Peyer's patch (tissue), 4 donors: Measurements from ENCODE around the gene TAP2.

Experiments used
- POLR2A ChIP-seq, 2 donors: fragments of 450-650 bp; IDR thresholded peaks; one replicate each; pipeline ENCODE4 v1.5.1; 2017; ENCODE audit warnings: antibody characterized with exemption in 2 of 2, mild to moderate bottlenecking in 2 of 2, moderate library complexity in 2 of 2
- TF ChIP-seq, protein P1 (sequence below), 6 experiments: fragments of 450-650 bp in 4 of 6; fragments of 200-600 bp in 2 of 6; sonication (generic) in 1 of 6; IDR thresholded peaks; one replicate each; pipeline ENCODE4 v1.5.1; 2017 to 2019; ENCODE audit warnings: antibody characterized with exemption in 6 of 6, mild to moderate bottlenecking in 3 of 6, moderate library complexity in 1 of 6

DNA sequence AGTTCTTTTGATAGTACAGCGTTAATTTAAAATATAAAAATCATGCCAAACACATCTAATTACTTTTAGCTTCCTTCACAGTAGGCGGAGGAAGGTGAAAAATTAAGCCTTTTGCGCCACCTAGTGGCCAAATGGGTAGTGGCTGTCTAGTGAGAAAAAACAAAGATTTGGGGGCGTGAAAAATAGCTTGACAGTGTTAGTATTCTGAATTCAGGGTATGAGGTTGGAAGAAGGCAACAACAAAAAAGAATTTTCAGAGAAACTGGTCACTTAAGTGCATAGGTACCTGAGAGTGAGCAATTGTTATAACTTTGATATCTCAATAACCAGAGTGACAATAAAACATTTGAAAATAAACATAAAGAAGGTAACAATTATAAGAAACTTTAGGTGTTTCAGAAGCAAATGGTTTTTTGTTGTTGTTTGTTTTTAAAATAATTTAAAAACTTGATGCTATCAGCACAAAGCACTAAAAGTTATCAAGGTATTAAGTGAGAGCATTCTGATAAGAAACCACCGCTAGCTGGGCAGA, 29.8 kb upstream of the TAP2 start:
- TF ChIP-seq, protein P1, sequence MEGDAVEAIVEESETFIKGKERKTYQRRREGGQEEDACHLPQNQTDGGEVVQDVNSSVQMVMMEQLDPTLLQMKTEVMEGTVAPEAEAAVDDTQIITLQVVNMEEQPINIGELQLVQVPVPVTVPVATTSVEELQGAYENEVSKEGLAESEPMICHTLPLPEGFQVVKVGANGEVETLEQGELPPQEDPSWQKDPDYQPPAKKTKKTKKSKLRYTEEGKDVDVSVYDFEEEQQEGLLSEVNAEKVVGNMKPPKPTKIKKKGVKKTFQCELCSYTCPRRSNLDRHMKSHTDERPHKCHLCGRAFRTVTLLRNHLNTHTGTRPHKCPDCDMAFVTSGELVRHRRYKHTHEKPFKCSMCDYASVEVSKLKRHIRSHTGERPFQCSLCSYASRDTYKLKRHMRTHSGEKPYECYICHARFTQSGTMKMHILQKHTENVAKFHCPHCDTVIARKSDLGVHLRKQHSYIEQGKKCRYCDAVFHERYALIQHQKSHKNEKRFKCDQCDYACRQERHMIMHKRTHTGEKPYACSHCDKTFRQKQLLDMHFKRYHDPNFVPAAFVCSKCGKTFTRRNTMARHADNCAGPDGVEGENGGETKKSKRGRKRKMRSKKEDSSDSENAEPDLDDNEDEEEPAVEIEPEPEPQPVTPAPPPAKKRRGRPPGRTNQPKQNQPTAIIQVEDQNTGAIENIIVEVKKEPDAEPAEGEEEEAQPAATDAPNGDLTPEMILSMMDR (IDR thresholded peaks at IDR 0.05) = peak; percentile 94 to 99 (median 98)
- TF ChIP-seq POLR2A (IDR thresholded peaks at IDR 0.05) = no peak
